GM23338 (cell line): ENCODE data around the gene CDK4. TPM values are rescaled to one million over a fixed set of nuclear protein-coding genes. Genes with fewer than 3 reads are reported as not detected.
A peak's percentile ranks its signal among the peaks of the same experiment; 100 is the strongest.

Experiments used
- ATAC-seq: fragments of 200-7000 bp; cut with Tn5 transposase; 3 replicates; pipeline ENCODE4 v1.9.1; 2020
- DNase-seq: peaks from one replicate; pipeline ENCODE4 v3.0.0-alpha.2; 2015; ENCODE audit warnings: low spot score
- H2AFZ ChIP-seq: fragments of 200-600 bp; sonication (generic); 2 replicates; pipeline ENCODE4 v1.8.0; 2016; ENCODE audit warnings: antibody characterized with exemption, mild to moderate bottlenecking, moderate library complexity
- H3F3A ChIP-seq: fragments of 200-600 bp; sonication (generic); replicated peaks from 2 replicates; pipeline ENCODE4 v1.8.0; 2017; ENCODE audit warnings: antibody characterized with exemption, mixed run types, low read depth
- H3K27ac ChIP-seq: fragments of 200-600 bp; sonication (generic); 2 replicates; pipeline ENCODE4 v1.6.1; 2016; ENCODE audit warnings: low read depth
- H3K27me3 ChIP-seq: fragments of 200-600 bp; sonication (generic); 2 replicates; pipeline ENCODE4 v1.8.0; 2016; ENCODE audit warnings: mild to moderate bottlenecking, mixed run types, moderate library complexity; ENCODE audit not compliant: insufficient read depth
- H3K36me3 ChIP-seq: fragments of 200-600 bp; sonication (generic); 2 replicates; pipeline ENCODE4 v1.8.0; 2016; ENCODE audit warnings: mild to moderate bottlenecking; ENCODE audit not compliant: insufficient read depth
- H3K4me1 ChIP-seq: fragments of 200-600 bp; sonication (generic); 2 replicates; pipeline ENCODE4 v1.8.0; 2016; ENCODE audit warnings: mild to moderate bottlenecking, moderate library complexity; ENCODE audit not compliant: insufficient read depth
- H3K4me2 ChIP-seq: fragments of 200-600 bp; sonication (generic); 2 replicates; pipeline ENCODE4 v1.7.1; 2017; ENCODE audit warnings: mixed run types
- H3K4me3 ChIP-seq: fragments of 200-600 bp; sonication (generic); 2 replicates; pipeline ENCODE4 v1.6.1; 2016; ENCODE audit warnings: mixed run types
- H3K79me2 ChIP-seq: fragments of 200-600 bp; sonication (generic); replicated peaks from 2 replicates; pipeline ENCODE4 v1.8.0; 2017; ENCODE audit warnings: mild to moderate bottlenecking; ENCODE audit not compliant: insufficient read depth
- H3K9me2 ChIP-seq: fragments of 200-600 bp; sonication (generic); 2 replicates; pipeline ENCODE4 v1.8.0; 2017; ENCODE audit not compliant: insufficient read depth
- H4K20me1 ChIP-seq: fragments of 200-600 bp; sonication (generic); replicated peaks from 2 replicates; pipeline ENCODE4 v1.8.0; 2017; ENCODE audit warnings: mild to moderate bottlenecking; ENCODE audit not compliant: insufficient read depth
- H3K27ac Mint-ChIP-seq: 2 replicates; pipeline ENCODE4 v1.8.0; 2020; ENCODE audit warnings: inconsistent platforms, mild to moderate bottlenecking, moderate library complexity, mixed read lengths
- H3K27me3 Mint-ChIP-seq: 3 replicates; pipeline ENCODE4 v1.8.0; 2022; ENCODE audit warnings: low read depth, mild to moderate bottlenecking, moderate library complexity, mixed read lengths, inconsistent platforms; ENCODE audit not compliant: insufficient read depth, poor library complexity
- H3K36me3 Mint-ChIP-seq: 3 replicates; pipeline ENCODE4 v1.8.0; 2021; ENCODE audit warnings: low read depth, mild to moderate bottlenecking, inconsistent platforms, moderate library complexity, mixed read lengths
- H3K4me1 Mint-ChIP-seq: 3 replicates; pipeline ENCODE4 v1.8.0; 2020; ENCODE audit warnings: mild to moderate bottlenecking, inconsistent platforms, mixed read lengths
- H3K4me3 Mint-ChIP-seq: 3 replicates; pipeline ENCODE4 v1.8.0; 2021; ENCODE audit warnings: moderate library complexity, mild to moderate bottlenecking, inconsistent platforms, mixed read lengths
- H3K9me3 Mint-ChIP-seq: 3 replicates; pipeline ENCODE4 v1.8.0; 2020; ENCODE audit warnings: moderate library complexity, mild to moderate bottlenecking, inconsistent platforms, mixed read lengths
- CREB1 ChIP-seq: fragments of 250-450 bp; sonication (Bioruptor Pico); IDR thresholded peaks from 2 replicates; pipeline ENCODE4 v1.5.0; 2020; ENCODE audit warnings: low read depth, mild to moderate bottlenecking, moderate library complexity
- EZH2phosphoT487 ChIP-seq: fragments of 200-600 bp; sonication (generic); IDR thresholded peaks from one replicate; pipeline ENCODE4 v1.8.1; 2018; ENCODE audit warnings: antibody characterized with exemption; ENCODE audit not compliant: unreplicated experiment
- JUNB ChIP-seq: IDR thresholded peaks from one replicate; pipeline ENCODE4 v1.6.1; 2016; ENCODE audit warnings: antibody characterized with exemption; ENCODE audit not compliant: unreplicated experiment
- NANOG ChIP-seq: IDR thresholded peaks from 2 replicates; pipeline ENCODE4 v1.6.1; 2016; ENCODE audit warnings: antibody characterized with exemption, borderline replicate concordance
- POLR2AphosphoS5 ChIP-seq: IDR thresholded peaks from 2 replicates; pipeline ENCODE4 v1.6.1; 2016; ENCODE audit warnings: antibody characterized with exemption, low read depth
- STAT1 ChIP-seq: IDR thresholded peaks from one replicate; pipeline ENCODE4 v1.6.1; 2016; ENCODE audit warnings: antibody characterized with exemption; ENCODE audit not compliant: unreplicated experiment
- polyA plus RNA-seq: library from polyadenylated mRNA; unstranded; fragments of >200 nt; fragmentation: Nextera tagmentation; extraction: Ambion mirVana; gene quantifications from 2 replicates; pipeline ENCODE4 v1.2.1, GENCODE V29; 2016
- total RNA-seq: library from RNA; depleted of rRNA; stranded (reverse); fragments of >200 nt; shearing (Covaris generic); gene quantifications from 2 replicates; pipeline ENCODE4 v1.2.3, GENCODE V29; 2014
- TF ChIP-seq, protein P1 (sequence below): IDR thresholded peaks from one replicate; pipeline ENCODE4 v1.6.1; 2018; ENCODE audit warnings: antibody characterized with exemption; ENCODE audit not compliant: unreplicated experiment
- TF ChIP-seq, protein P2 (sequence below): IDR thresholded peaks from 2 replicates; pipeline ENCODE4 v1.6.1; 2016; ENCODE audit warnings: antibody characterized with exemption
- TF ChIP-seq, protein P3 (sequence below), 2 experiments: fragments of 200-600 bp in 1 of 2; sonication (generic) in 1 of 2; conservative IDR thresholded peaks; 2 replicates each; pipeline versions ENCODE4 v1.5.1 to v1.6.1; 2016 to 2017; ENCODE audit warnings: antibody characterized with exemption in 2 of 2, low read depth in 2 of 2, mild to moderate bottlenecking in 2 of 2, moderate library complexity in 1 of 2

The CDK4 gene
- total and polyA plus RNA-seq, 2 experiments from 2014 or later, result 105 to 198 TPM

DNA sequence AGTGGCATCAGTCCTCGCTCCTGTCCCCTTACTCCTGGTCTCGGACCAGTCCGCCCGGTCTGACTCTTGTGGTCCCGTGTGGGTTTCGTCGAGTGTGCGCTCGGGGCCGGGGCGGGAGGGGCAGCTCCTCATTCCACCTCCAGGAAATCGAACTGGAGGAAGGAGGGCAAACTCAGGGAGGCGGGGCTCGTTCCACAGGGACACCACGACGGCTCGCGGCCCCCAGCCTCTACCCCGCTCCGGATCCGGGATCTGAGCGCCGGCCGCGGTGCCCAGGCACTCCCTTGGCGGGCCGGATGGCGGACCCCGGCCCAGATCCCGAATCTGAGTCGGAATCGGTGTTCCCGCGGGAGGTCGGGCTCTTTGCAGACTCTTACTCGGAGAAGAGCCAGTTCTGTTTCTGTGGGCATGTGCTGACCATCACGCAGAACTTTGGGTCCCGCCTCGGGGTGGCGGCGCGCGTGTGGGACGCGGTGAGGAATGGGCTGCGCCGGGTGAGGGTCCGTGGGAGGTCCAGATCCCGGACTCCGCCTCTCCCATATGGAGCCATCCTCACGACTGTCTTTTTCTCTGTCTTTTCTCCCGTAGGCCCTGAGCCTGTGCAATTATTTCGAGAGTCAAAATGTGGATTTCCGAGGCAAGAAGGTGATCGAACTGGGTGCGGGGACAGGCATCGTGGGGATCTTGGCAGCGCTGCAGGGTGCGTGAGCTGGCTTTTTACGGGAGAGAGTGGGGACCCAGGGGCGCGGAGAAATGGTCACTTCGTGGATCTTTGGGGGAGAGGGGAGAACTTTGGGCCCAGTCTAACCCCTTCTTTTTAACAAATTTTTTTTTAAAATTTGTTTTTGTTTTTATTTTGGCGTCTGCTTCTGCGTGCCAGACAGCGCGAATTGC, 20.6 kb upstream of the CDK4 start, which contains the start of gene EEF1AKMT3 (continued):
- TF ChIP-seq, protein P1, sequence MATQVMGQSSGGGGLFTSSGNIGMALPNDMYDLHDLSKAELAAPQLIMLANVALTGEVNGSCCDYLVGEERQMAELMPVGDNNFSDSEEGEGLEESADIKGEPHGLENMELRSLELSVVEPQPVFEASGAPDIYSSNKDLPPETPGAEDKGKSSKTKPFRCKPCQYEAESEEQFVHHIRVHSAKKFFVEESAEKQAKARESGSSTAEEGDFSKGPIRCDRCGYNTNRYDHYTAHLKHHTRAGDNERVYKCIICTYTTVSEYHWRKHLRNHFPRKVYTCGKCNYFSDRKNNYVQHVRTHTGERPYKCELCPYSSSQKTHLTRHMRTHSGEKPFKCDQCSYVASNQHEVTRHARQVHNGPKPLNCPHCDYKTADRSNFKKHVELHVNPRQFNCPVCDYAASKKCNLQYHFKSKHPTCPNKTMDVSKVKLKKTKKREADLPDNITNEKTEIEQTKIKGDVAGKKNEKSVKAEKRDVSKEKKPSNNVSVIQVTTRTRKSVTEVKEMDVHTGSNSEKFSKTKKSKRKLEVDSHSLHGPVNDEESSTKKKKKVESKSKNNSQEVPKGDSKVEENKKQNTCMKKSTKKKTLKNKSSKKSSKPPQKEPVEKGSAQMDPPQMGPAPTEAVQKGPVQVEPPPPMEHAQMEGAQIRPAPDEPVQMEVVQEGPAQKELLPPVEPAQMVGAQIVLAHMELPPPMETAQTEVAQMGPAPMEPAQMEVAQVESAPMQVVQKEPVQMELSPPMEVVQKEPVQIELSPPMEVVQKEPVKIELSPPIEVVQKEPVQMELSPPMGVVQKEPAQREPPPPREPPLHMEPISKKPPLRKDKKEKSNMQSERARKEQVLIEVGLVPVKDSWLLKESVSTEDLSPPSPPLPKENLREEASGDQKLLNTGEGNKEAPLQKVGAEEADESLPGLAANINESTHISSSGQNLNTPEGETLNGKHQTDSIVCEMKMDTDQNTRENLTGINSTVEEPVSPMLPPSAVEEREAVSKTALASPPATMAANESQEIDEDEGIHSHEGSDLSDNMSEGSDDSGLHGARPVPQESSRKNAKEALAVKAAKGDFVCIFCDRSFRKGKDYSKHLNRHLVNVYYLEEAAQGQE, result no peak
- TF ChIP-seq EZH2phosphoT487, result no peak
- TF ChIP-seq NANOG, result no peak
- TF ChIP-seq, protein P2, sequence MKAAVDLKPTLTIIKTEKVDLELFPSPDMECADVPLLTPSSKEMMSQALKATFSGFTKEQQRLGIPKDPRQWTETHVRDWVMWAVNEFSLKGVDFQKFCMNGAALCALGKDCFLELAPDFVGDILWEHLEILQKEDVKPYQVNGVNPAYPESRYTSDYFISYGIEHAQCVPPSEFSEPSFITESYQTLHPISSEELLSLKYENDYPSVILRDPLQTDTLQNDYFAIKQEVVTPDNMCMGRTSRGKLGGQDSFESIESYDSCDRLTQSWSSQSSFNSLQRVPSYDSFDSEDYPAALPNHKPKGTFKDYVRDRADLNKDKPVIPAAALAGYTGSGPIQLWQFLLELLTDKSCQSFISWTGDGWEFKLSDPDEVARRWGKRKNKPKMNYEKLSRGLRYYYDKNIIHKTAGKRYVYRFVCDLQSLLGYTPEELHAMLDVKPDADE, result no peak
- TF ChIP-seq, protein P3, sequence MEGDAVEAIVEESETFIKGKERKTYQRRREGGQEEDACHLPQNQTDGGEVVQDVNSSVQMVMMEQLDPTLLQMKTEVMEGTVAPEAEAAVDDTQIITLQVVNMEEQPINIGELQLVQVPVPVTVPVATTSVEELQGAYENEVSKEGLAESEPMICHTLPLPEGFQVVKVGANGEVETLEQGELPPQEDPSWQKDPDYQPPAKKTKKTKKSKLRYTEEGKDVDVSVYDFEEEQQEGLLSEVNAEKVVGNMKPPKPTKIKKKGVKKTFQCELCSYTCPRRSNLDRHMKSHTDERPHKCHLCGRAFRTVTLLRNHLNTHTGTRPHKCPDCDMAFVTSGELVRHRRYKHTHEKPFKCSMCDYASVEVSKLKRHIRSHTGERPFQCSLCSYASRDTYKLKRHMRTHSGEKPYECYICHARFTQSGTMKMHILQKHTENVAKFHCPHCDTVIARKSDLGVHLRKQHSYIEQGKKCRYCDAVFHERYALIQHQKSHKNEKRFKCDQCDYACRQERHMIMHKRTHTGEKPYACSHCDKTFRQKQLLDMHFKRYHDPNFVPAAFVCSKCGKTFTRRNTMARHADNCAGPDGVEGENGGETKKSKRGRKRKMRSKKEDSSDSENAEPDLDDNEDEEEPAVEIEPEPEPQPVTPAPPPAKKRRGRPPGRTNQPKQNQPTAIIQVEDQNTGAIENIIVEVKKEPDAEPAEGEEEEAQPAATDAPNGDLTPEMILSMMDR (conservative IDR thresholded peaks at IDR 0.05; ENCODE audit: low read depth in 2 of 2), result no peak
- TF ChIP-seq STAT1, result no peak
- TF ChIP-seq POLR2AphosphoS5, result no peak
- no peak for TF ChIP-seq CREB1 (CRISPR knock-in tag)

DNA sequence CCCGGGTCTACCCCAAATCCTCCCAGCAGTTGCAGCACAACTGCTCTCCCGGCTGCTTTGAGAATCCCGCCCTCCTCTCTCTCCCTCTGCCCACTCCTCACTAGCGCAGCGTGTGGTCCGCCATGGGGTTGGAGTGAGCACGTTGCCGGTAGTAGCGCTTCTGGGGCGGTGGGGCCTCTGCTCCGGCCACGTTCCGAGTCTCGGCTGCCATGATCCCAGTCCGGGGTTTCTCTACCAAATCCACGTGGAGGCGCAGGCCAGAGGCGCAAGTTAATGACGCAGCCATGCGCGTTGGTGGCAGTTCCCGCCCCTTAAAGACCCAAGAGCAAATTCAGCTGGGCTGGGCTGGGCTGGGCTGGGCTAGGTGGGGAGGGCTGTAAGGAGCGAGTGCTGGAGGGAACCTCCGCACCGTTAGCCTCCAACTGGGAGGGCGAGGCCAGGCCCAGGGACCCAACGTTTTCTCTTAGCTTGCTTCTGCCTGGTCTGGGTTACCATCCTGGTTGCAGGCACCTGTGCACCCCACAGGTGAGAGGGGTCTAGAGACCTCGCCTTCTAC, 19.8 kb upstream of the CDK4 start, which contains the start of gene METTL1:
Gene METTL1 (minus strand): TSS at position 233 of the 556 bp plus-strand sequence. CDS start 22 bp downstream, at position 211.
- peak within 1 kb of the TSS; percentile 95 for H3K27ac ChIP-seq
- no peaks in the 10 kb centered on the region for H3K9me2 ChIP-seq
- peaks cover 29% of the 10 kb centered on the region for H3K27me3 ChIP-seq
- peaks cover 7% of the 10 kb centered on the region; the same call in 1 of the 2 replicates for H3K4me1 ChIP-seq
- H3K27me3 Mint-ChIP-seq, result peaks cover 16% of the 10 kb centered on the region
- peak within 1 kb of the TSS; percentile 78 for H3K4me3 ChIP-seq
- H3K4me3 Mint-ChIP-seq, result peak within 1 kb of the TSS; percentile 98
- peaks cover 13% of the 10 kb centered on the region for H3K4me1 Mint-ChIP-seq
- no peaks in the 10 kb centered on the region; the same call in 2 of the 3 replicates for H3K9me3 Mint-ChIP-seq
- H3K4me2 ChIP-seq, result peak within 1 kb of the TSS; percentile 99
- peaks cover 7% of the 10 kb centered on the region; the same call in 1 of the 2 replicates for H4K20me1 ChIP-seq
- peak within 1 kb of the TSS; percentile 100 for H2AFZ ChIP-seq
- TF ChIP-seq JUNB (no peak), CREB1 (CRISPR knock-in tag) (peak; percentile 97), POLR2AphosphoS5 (peak; percentile 95), NANOG (no peak)
- TF ChIP-seq, protein P1, result no peak
- TF ChIP-seq, protein P2, result no peak
- no peaks in the 10 kb centered on the region; the same call in 1 of the 2 replicates for H3F3A ChIP-seq
- H3K79me2 ChIP-seq, result no peaks in the 10 kb centered on the region
- no peaks in the 10 kb centered on the region; the same call in 1 of the 2 replicates for H3K36me3 ChIP-seq
- peak; percentile 90 for ATAC-seq
- peak; percentile 99 for DNase-seq
- H3K36me3 Mint-ChIP-seq, result peaks cover 35% of the 10 kb centered on the region
- H3K27ac Mint-ChIP-seq, result peak within 1 kb of the TSS; percentile 100
